Muscle of leg (tissue), 11 donors: ENCODE results near the gene PRKAG2. TPM values are rescaled to one million over a fixed set of nuclear protein-coding genes. Genes with fewer than 3 reads are reported as not detected.

Experiments
- DNase-seq: peaks from one replicate; pipeline ENCODE4 v3.0.0; 2013
- H3K27ac ChIP-seq: one replicate; pipeline ENCODE4 v1.5.1; 2013; ENCODE audit warnings: mild to moderate bottlenecking, low read length, control low read depth
- H3K27me3 ChIP-seq: one replicate; pipeline ENCODE4 v1.6.1; 2013; ENCODE audit warnings: low read length; ENCODE audit not compliant: control insufficient read depth, insufficient read depth
- H3K36me3 ChIP-seq: one replicate; pipeline ENCODE4 v1.6.1; 2013; ENCODE audit warnings: low read length; ENCODE audit not compliant: control insufficient read depth, insufficient read depth
- H3K4me1 ChIP-seq: one replicate; pipeline ENCODE4 v1.6.1; 2013; ENCODE audit warnings: low read length; ENCODE audit not compliant: control insufficient read depth, insufficient read depth
- H3K4me3 ChIP-seq: one replicate; pipeline ENCODE4 v1.5.1; 2013; ENCODE audit warnings: low read length, control low read depth
- H3K9me3 ChIP-seq: replicated peaks from 2 replicates; pipeline ENCODE4 v1.6.1; 2013; ENCODE audit warnings: low read depth, low read length; ENCODE audit not compliant: control insufficient read depth
- WGBS: methylation state at CpG from one replicate; pipeline ENCODE4 v1.1.5; 2013; ENCODE audit warnings: missing lambda C conversion rate; ENCODE audit not compliant: insufficient coverage; 5-methylcytosine and 5-hydroxymethylcytosine counted together
- polyA plus RNA-seq, 8 donors: library from polyadenylated mRNA; unstranded; fragments of 120-200 nt; gene quantifications; one replicate each; pipeline versions ENCODE4 v1.2.1 to v1.2.3, GENCODE V29; 2013; ENCODE audit warnings: inconsistent platforms in 1 of 8, low replicate concordance in 1 of 8; ENCODE audit not compliant: insufficient read length in 8 of 8, insufficient read depth in 1 of 8
- total RNA-seq: library from RNA; stranded (reverse); fragments of 120-200 nt; gene quantifications from one replicate; pipeline ENCODE4 v1.2.4, GENCODE V29; 2013

The PRKAG2 gene
- total and polyA plus RNA-seq, 9 donors, result 3.9 to 16.4 (median 11.2) TPM

- peak; percentile 82 for DNase-seq
- peak overlapping the region; percentile 62 for H3K27ac ChIP-seq
- no peaks in the 10 kb centered on the region for H3K36me3 ChIP-seq
- under 1% methylated on average over 96 of the region's 111 CpGs for WGBS
- H3K4me1 ChIP-seq, result peaks cover 15% of the 10 kb centered on the region
- peaks cover 5% of the 10 kb centered on the region for H3K27me3 ChIP-seq
- peaks cover 5% of the 10 kb centered on the region for H3K9me3 ChIP-seq
- peak overlapping the region; percentile 34 for H3K4me3 ChIP-seq
These were observed 244.8 kb downstream of the PRKAG2 start for GRCh38 chr7:151631953-151632749.

GRCh38 chr7:151631570-151631952, 245.4 kb downstream of the PRKAG2 start:
- WGBS, result 0% methylated on average over 28 of the region's 31 CpGs
- Histone ChIP-seq H3K9me3 (peaks cover 5% of the 10 kb centered on the region), H3K4me1 (peaks cover 15% of the 10 kb centered on the region), H3K27ac (peak overlapping the region; percentile 59), H3K27me3 (peaks cover 5% of the 10 kb centered on the region), H3K36me3 (no peaks in the 10 kb centered on the region), H3K4me3 (peak overlapping the region; percentile 58)
- peak; percentile 25 for DNase-seq

- DNase-seq, result no peak
- Histone ChIP-seq H3K36me3 (no peaks in the 10 kb centered on the region), H3K4me1 (peaks cover 16% of the 10 kb centered on the region), H3K27me3 (peaks cover 5% of the 10 kb centered on the region), H3K4me3 (peak overlapping the region; percentile 58), H3K27ac (peak overlapping the region; percentile 59), H3K9me3 (peaks cover 5% of the 10 kb centered on the region)
- 12% methylated on average over 3 of the region's 17 CpGs for WGBS
These were observed 245.9 kb downstream of the PRKAG2 start for GRCh38 chr7:151630851-151631569.

DNA sequence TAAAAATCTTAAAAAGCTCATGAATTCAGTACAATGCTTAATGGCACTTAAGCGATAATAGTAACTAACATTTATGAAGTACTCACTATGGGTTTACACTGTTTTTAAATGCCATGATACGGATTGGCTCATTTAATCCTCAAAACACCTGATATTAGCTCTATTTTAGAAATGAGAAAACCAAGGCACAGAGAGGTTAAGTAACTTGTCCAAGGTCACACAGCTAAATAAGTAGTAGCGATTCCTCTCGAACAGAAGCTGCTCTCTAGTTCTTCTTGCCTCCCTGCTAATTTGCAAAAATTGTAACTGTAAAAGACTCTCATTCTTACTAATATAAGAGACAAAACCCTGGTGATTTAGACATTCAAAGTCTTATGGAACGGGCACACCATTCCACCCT, 246.6 kb downstream of the PRKAG2 start:
- no peak for DNase-seq
- Histone ChIP-seq H3K27ac (no peak overlapping the region), H3K4me3 (no peak overlapping the region), H3K36me3 (no peaks in the 10 kb centered on the region), H3K9me3 (peaks cover 5% of the 10 kb centered on the region), H3K27me3 (peaks cover 5% of the 10 kb centered on the region), H3K4me1 (peaks cover 19% of the 10 kb centered on the region)
- no CpG with 5 or more reads among the region's 5 CpGs for WGBS

- Histone ChIP-seq H3K4me1 (peaks cover 19% of the 10 kb centered on the region), H3K36me3 (no peaks in the 10 kb centered on the region), H3K27ac (no peak overlapping the region), H3K4me3 (no peak overlapping the region), H3K27me3 (peaks cover 5% of the 10 kb centered on the region), H3K9me3 (peaks cover 5% of the 10 kb centered on the region)
- no peak for DNase-seq
- 89% methylated on average over 5 of the region's 8 CpGs for WGBS
These were observed 247.1 kb downstream of the PRKAG2 start for GRCh38 chr7:151629713-151630272.

GRCh38 chr7:151628846-151629604, 247.9 kb downstream of the PRKAG2 start:
- 53% methylated on average over 10 of the region's 17 CpGs for WGBS
- H3K9me3 ChIP-seq, result peaks cover 5% of the 10 kb centered on the region
- H3K36me3 ChIP-seq, result no peaks in the 10 kb centered on the region
- H3K27ac ChIP-seq, result peak overlapping the region; percentile 10
- peaks cover 19% of the 10 kb centered on the region for H3K4me1 ChIP-seq
- DNase-seq, result peak; percentile 20
- no peak overlapping the region for H3K4me3 ChIP-seq
- peaks cover 5% of the 10 kb centered on the region for H3K27me3 ChIP-seq

GRCh38 chr7:151626422-151627115, 250.3 kb downstream of the PRKAG2 start:
- H3K4me1 ChIP-seq, result peaks cover 19% of the 10 kb centered on the region

GRCh38 chr7:151625606-151626005, 251.3 kb downstream of the PRKAG2 start:
- 72% methylated on average over 9 of the region's 9 CpGs for WGBS
- Histone ChIP-seq H3K27me3 (peaks cover 1% of the 10 kb centered on the region), H3K4me1 (peaks cover 10% of the 10 kb centered on the region), H3K4me3 (no peak overlapping the region), H3K9me3 (no peaks in the 10 kb centered on the region), H3K36me3 (no peaks in the 10 kb centered on the region), H3K27ac (no peak overlapping the region)
- DNase-seq, result no peak

More at GRCh38 chr7:151626422-151627115, 250.3 kb downstream of the PRKAG2 start:
- no peak overlapping the region for H3K4me3 ChIP-seq
- H3K9me3 ChIP-seq, result no peaks in the 10 kb centered on the region
- H3K27me3 ChIP-seq, result peaks cover 5% of the 10 kb centered on the region
- no peaks in the 10 kb centered on the region for H3K36me3 ChIP-seq
- H3K27ac ChIP-seq, result no peak overlapping the region
- peak; percentile 29 for DNase-seq
- 70% methylated on average over 7 of the region's 11 CpGs for WGBS

DNA sequence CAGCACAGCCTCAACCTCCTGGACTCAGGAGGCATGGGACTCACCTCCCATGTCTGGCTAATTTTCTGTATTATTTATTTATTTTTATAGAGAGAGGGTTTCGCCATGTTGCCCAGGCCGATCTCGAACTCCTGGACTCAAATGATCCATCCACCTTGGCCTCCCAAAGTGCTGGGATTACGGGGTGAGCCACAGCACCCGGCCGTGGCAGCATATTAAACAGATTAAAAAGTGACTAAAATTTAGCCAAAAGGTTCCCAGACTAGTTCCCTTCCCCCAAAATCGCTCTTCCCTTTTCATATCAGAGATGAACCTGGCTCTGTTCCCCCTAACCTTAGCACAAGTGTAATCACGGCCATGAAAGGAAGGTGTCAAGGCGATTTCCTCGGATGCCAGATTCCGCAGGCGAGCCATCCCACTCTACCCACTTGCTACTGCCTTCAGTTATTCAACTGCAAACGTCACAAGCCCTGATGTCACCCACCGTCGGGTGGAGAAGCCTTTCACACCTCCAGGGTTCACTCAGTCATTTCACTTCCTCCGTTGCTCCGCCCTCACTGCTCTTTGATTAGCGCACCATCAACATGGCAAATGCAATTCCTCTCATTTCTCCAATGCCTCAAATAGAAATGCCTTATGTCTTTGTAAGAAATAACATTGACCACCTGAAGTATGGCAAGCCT, 252.5 kb downstream of the PRKAG2 start:
- no peaks in the 10 kb centered on the region for H3K9me3 ChIP-seq
- WGBS, result 82% methylated on average over 17 of the region's 18 CpGs
- no peak overlapping the region for H3K4me3 ChIP-seq
- no peaks in the 10 kb centered on the region for H3K36me3 ChIP-seq
- no peak for DNase-seq
- no peak overlapping the region for H3K27ac ChIP-seq
- no peaks in the 10 kb centered on the region for H3K27me3 ChIP-seq
- peaks cover 9% of the 10 kb centered on the region for H3K4me1 ChIP-seq
